H9 (cell line): ENCODE data around the gene FAM120A. TPM values are rescaled to one million over a fixed set of nuclear protein-coding genes. Genes with fewer than 3 reads are reported as not detected.

Source experiments
- DNase-seq: peaks from one replicate; pipeline ENCODE4 v3.0.0-alpha.2; 2017
- H2AFZ ChIP-seq: one replicate; pipeline ENCODE4 v1.6.1; 2013; ENCODE audit warnings: mild to moderate bottlenecking, low read length, control low read depth, moderate library complexity
- H2AK5ac ChIP-seq: 2 replicates; pipeline ENCODE4 v1.6.1; 2013; ENCODE audit warnings: low read length, control low read depth, mixed read lengths; ENCODE audit not compliant: insufficient read length
- H2BK120ac ChIP-seq: one replicate; pipeline ENCODE4 v1.6.1; 2013; ENCODE audit warnings: low read depth, mild to moderate bottlenecking, low read length, control low read depth, inconsistent platforms; ENCODE audit not compliant: poor library complexity, severe bottlenecking
- H2BK12ac ChIP-seq: 2 replicates; pipeline ENCODE4 v1.6.1; 2013; ENCODE audit warnings: low read length, control low read depth, mixed read lengths, low read depth; ENCODE audit not compliant: insufficient read length
- H2BK15ac ChIP-seq: 2 replicates; pipeline ENCODE4 v1.6.1; 2013; ENCODE audit warnings: low read depth, low read length, control low read depth
- H2BK20ac ChIP-seq: one replicate; pipeline ENCODE4 v1.6.1; 2013; ENCODE audit warnings: low read depth, mild to moderate bottlenecking, low read length, control low read depth, inconsistent platforms; ENCODE audit not compliant: poor library complexity, severe bottlenecking
- H2BK5ac ChIP-seq: 2 replicates; pipeline ENCODE4 v1.6.1; 2013; ENCODE audit warnings: low read length, control low read depth, mixed read lengths; ENCODE audit not compliant: insufficient read length
- H3K14ac ChIP-seq: 2 replicates; pipeline ENCODE4 v1.6.1; 2013; ENCODE audit warnings: low read length, control low read depth; ENCODE audit not compliant: insufficient read depth
- H3K18ac ChIP-seq: 2 replicates; pipeline ENCODE4 v1.6.1; 2013; ENCODE audit warnings: low read depth, mild to moderate bottlenecking, mixed read lengths, low read length, control low read depth; ENCODE audit not compliant: insufficient read length
- H3K23ac ChIP-seq: 2 replicates; pipeline ENCODE4 v1.6.1; 2013; ENCODE audit warnings: low read length, control low read depth, mixed read lengths, low read depth; ENCODE audit not compliant: insufficient read length
- H3K23me2 ChIP-seq: 2 replicates; pipeline ENCODE4 v1.6.1; 2013; ENCODE audit warnings: low read depth, mild to moderate bottlenecking, mixed read lengths, low read length, control low read depth; ENCODE audit not compliant: insufficient read length, poor library complexity, severe bottlenecking
- H3K27ac ChIP-seq: 2 replicates; pipeline ENCODE4 v1.5.1; 2013; ENCODE audit warnings: low read length, control low read depth, mixed read lengths, low read depth; ENCODE audit not compliant: insufficient read length
- H3K27me3 ChIP-seq: 2 replicates; pipeline ENCODE4 v1.6.1; 2013; ENCODE audit warnings: low read length, control low read depth, inconsistent platforms; ENCODE audit not compliant: insufficient read depth
- H3K4ac ChIP-seq: 2 replicates; pipeline ENCODE4 v1.6.1; 2013; ENCODE audit warnings: low read depth, mild to moderate bottlenecking, control low read depth, inconsistent platforms, low read length, moderate library complexity
- H3K4me1 ChIP-seq: 2 replicates; pipeline ENCODE4 v1.6.1; 2013; ENCODE audit warnings: low read length, control low read depth, inconsistent platforms; ENCODE audit not compliant: insufficient read depth
- H3K4me2 ChIP-seq: 2 replicates; pipeline ENCODE4 v1.6.1; 2013; ENCODE audit warnings: low read length, control low read depth, mixed read lengths; ENCODE audit not compliant: insufficient read length, insufficient read depth
- H3K56ac ChIP-seq: 2 replicates; pipeline ENCODE4 v1.6.1; 2013; ENCODE audit warnings: low read depth, mild to moderate bottlenecking, mixed read lengths, low read length, control low read depth; ENCODE audit not compliant: insufficient read length
- H3K79me1 ChIP-seq: 2 replicates; pipeline ENCODE4 v1.6.1; 2013; ENCODE audit warnings: low read depth, mild to moderate bottlenecking, moderate library complexity, low read length, control low read depth, inconsistent platforms; ENCODE audit not compliant: insufficient read depth, poor library complexity, severe bottlenecking
- H3K79me2 ChIP-seq: 2 replicates; pipeline ENCODE4 v1.6.1; 2013; ENCODE audit warnings: low read length, control low read depth, inconsistent platforms; ENCODE audit not compliant: insufficient read depth
- H3K9ac ChIP-seq: 2 replicates; pipeline ENCODE4 v1.6.1; 2013; ENCODE audit warnings: low read length, control low read depth, mixed read lengths; ENCODE audit not compliant: insufficient read length; ENCODE audit errors: extremely low read depth
- H3K9me3 ChIP-seq: one replicate; pipeline ENCODE4 v1.6.1; 2013; ENCODE audit warnings: low read depth, low read length, inconsistent platforms; ENCODE audit not compliant: control insufficient read depth
- H3T11ph ChIP-seq: one replicate; pipeline ENCODE4 v1.6.1; 2013; ENCODE audit warnings: mild to moderate bottlenecking, low read length, control low read depth, inconsistent platforms
- H4K20me1 ChIP-seq: one replicate; pipeline ENCODE4 v1.6.1; 2013; ENCODE audit not compliant: control insufficient read depth, insufficient read length, insufficient read depth
- H4K5ac ChIP-seq: 2 replicates; pipeline ENCODE4 v1.6.1; 2013; ENCODE audit warnings: low read depth, mild to moderate bottlenecking, mixed read lengths, low read length, control low read depth; ENCODE audit not compliant: insufficient read length
- H4K8ac ChIP-seq: replicated peaks from 2 replicates; pipeline ENCODE4 v1.6.1; 2013; ENCODE audit warnings: low read length, control low read depth, mixed read lengths, low read depth; ENCODE audit not compliant: insufficient read length
- H4K91ac ChIP-seq: 2 replicates; pipeline ENCODE4 v1.6.1; 2013; ENCODE audit warnings: low read depth, mild to moderate bottlenecking, moderate library complexity, mixed read lengths, low read length, control low read depth; ENCODE audit not compliant: insufficient read length
- H3K27ac Mint-ChIP-seq, 3 experiments: 2 replicates in 2 of 3; 3 replicates in 1 of 3; pipeline ENCODE4 v1.8.0; 2020 to 2021; ENCODE audit warnings: mixed read lengths in 3 of 3, mild to moderate bottlenecking in 1 of 3, moderate library complexity in 1 of 3
- H3K27me3 Mint-ChIP-seq: 2 replicates; pipeline ENCODE4 v1.8.0; 2021; ENCODE audit warnings: low read depth, mild to moderate bottlenecking, moderate library complexity, mixed read lengths
- H3K36me3 Mint-ChIP-seq, 3 experiments: 2 replicates in 2 of 3; 3 replicates in 1 of 3; pipeline ENCODE4 v1.8.0; 2020 to 2021; ENCODE audit warnings: low read depth in 3 of 3, mixed read lengths in 3 of 3; ENCODE audit not compliant: insufficient read depth in 1 of 3
- H3K4me1 Mint-ChIP-seq, 2 experiments: 2 replicates each; pipeline ENCODE4 v1.8.0; 2020; ENCODE audit warnings: mixed read lengths in 2 of 2
- H3K4me3 Mint-ChIP-seq, 2 experiments: 2 replicates in 1 of 2; 3 replicates in 1 of 2; pipeline ENCODE4 v1.8.0; 2020 to 2021; ENCODE audit warnings: mild to moderate bottlenecking in 2 of 2, mixed read lengths in 2 of 2, moderate library complexity in 1 of 2
- H3K9me3 Mint-ChIP-seq, 2 experiments: 2 replicates in 1 of 2; 3 replicates in 1 of 2; pipeline ENCODE4 v1.8.0; 2020; ENCODE audit warnings: mild to moderate bottlenecking in 2 of 2, mixed read lengths in 2 of 2, moderate library complexity in 1 of 2
- WGBS: extraction: QIAGEN DNeasy Blood & Tissue Kit; methylation state at CpG from one replicate; pipeline ENCODE4 v1.1.7; 2013; ENCODE audit warnings: missing lambda C conversion rate, low lambda C conversion rate, mixed read lengths; ENCODE audit not compliant: insufficient read length; ENCODE audit errors: extremely low coverage; 5-methylcytosine and 5-hydroxymethylcytosine counted together
- total RNA-seq: library from RNA; stranded (reverse); gene quantifications from 2 replicates; pipeline ENCODE4 v1.2.1, GENCODE V29; 2021
- TF ChIP-seq, protein P1 (sequence below): fragments of 200-600 bp; sonication (generic); conservative IDR thresholded peaks from 3 replicates; pipeline ENCODE4 v1.8.0; 2021; ENCODE audit warnings: antibody characterized with exemption, mild to moderate bottlenecking

Gene FAM120A
- total RNA-seq, 1 experiment from 2014 or later = 57.7 TPM

DNA sequence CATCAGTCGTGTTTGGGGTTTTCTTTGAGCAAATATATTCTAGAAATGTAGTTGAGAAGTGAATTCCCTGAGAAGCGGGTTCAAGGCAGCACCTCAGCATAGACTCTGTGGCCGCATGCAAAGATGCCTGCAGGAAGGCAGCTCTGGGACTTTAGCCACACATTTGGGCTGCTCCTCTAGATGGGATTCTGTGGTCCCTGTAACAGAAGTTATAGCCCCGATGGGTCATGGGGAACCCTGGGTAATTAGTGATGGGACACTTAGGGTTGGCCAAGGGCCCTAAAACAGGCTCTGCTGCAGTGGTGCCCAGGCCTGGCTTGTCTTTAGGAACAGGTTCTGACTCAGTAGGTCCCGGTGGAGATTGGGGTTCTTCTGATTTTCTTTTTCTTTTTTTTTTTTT lies 161.7 kb downstream of the FAM120A start:
- no peak overlapping the region for H4K91ac ChIP-seq
- H3K79me2 ChIP-seq = peaks cover 9% of the 10 kb centered on the region; the same call in 1 of the 2 replicates
- H3K56ac ChIP-seq = no peak overlapping the region
- H3K23ac ChIP-seq = no peak overlapping the region
- Mint-ChIP-seq H3K4me3 (no peak overlapping the region), H3K27me3 (no peaks in the 10 kb centered on the region), H3K27ac (peak overlapping the region in 1 of 3 experiments; percentile 50; a peak in 1 of 7 replicates), H3K9me3 (peaks cover 10 to 11% of the 10 kb centered on the region in 2 experiments), H3K4me1 (peaks cover 19 to 24% of the 10 kb centered on the region in 2 experiments), H3K36me3 (peaks cover 8 to 14% (median 11%) of the 10 kb centered on the region in 3 experiments)
- no peaks in the 10 kb centered on the region for H4K20me1 ChIP-seq
- H2AFZ ChIP-seq = no peak overlapping the region
- H3K27ac ChIP-seq = no peak overlapping the region
- no peak overlapping the region for H2BK5ac ChIP-seq
- H3K4me1 ChIP-seq = no peaks in the 10 kb centered on the region; the same call in 1 of the 2 replicates
- no peak overlapping the region for H2BK15ac ChIP-seq
- H3K14ac ChIP-seq = no peak overlapping the region
- H3K27me3 ChIP-seq = no peaks in the 10 kb centered on the region
- H4K5ac ChIP-seq = no peak overlapping the region
- no peaks in the 10 kb centered on the region for H3K9me3 ChIP-seq
- H3K79me1 ChIP-seq = peaks cover 2% of the 10 kb centered on the region
- H3K18ac ChIP-seq = no peak overlapping the region
- no peak overlapping the region for H2BK20ac ChIP-seq
- H3T11ph ChIP-seq = no peak overlapping the region
- no peak overlapping the region for H3K4ac ChIP-seq
- H3K9ac ChIP-seq = no peak overlapping the region
- H3K4me2 ChIP-seq = no peak overlapping the region
- no peak for DNase-seq
- no peak overlapping the region for H2BK120ac ChIP-seq
- H2BK12ac ChIP-seq = no peak overlapping the region
- H4K8ac ChIP-seq = no peak overlapping the region
- WGBS = no CpG with 5 or more reads among the region's 5 CpGs
- no peak overlapping the region for H2AK5ac ChIP-seq
- no peaks in the 10 kb centered on the region for H3K23me2 ChIP-seq
- TF ChIP-seq, protein P1, sequence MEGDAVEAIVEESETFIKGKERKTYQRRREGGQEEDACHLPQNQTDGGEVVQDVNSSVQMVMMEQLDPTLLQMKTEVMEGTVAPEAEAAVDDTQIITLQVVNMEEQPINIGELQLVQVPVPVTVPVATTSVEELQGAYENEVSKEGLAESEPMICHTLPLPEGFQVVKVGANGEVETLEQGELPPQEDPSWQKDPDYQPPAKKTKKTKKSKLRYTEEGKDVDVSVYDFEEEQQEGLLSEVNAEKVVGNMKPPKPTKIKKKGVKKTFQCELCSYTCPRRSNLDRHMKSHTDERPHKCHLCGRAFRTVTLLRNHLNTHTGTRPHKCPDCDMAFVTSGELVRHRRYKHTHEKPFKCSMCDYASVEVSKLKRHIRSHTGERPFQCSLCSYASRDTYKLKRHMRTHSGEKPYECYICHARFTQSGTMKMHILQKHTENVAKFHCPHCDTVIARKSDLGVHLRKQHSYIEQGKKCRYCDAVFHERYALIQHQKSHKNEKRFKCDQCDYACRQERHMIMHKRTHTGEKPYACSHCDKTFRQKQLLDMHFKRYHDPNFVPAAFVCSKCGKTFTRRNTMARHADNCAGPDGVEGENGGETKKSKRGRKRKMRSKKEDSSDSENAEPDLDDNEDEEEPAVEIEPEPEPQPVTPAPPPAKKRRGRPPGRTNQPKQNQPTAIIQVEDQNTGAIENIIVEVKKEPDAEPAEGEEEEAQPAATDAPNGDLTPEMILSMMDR = no peak
